OCI-LY1 (cell line): ENCODE measurements around the gene PES1.
"Not testable (repeated sequence)": the region's sequence is repeated elsewhere in the genome, so short reads cannot be mapped to it uniquely, and the experiment has no call there.

Experiments used
- H2AFZ ChIP-seq: fragments of 200-600 bp; sonication (generic), shearing (Covaris generic); 2 replicates; pipeline ENCODE4 v1.6.0; 2014; ENCODE audit warnings: antibody characterized with exemption, mild to moderate bottlenecking, low read length
- H3F3A ChIP-seq: fragments of 200-600 bp; sonication (generic), shearing (Covaris generic); 2 replicates; pipeline ENCODE4 v1.6.0; 2014; ENCODE audit warnings: mild to moderate bottlenecking, antibody characterized with exemption, low read length, moderate library complexity; ENCODE audit not compliant: insufficient read depth
- H3K27ac ChIP-seq: fragments of 200-600 bp; sonication (generic); 2 replicates; pipeline ENCODE4 v1.5.1; 2014; ENCODE audit warnings: low read length, mixed run types, mild to moderate bottlenecking, low read depth; ENCODE audit not compliant: poor library complexity, severe bottlenecking
- H3K27me3 ChIP-seq: fragments of 200-600 bp; sonication (generic); 2 replicates; pipeline ENCODE4 v1.6.0; 2014; ENCODE audit warnings: antibody characterized with exemption, mild to moderate bottlenecking, low read length, moderate library complexity; ENCODE audit not compliant: insufficient read depth
- H3K36me3 ChIP-seq: fragments of 200-600 bp; sonication (generic); 2 replicates; pipeline ENCODE4 v1.6.1; 2014; ENCODE audit warnings: mild to moderate bottlenecking, antibody characterized with exemption, low read length, moderate library complexity, mixed read lengths; ENCODE audit not compliant: insufficient read depth
- H3K4me1 ChIP-seq: fragments of 200-600 bp; sonication (generic); 2 replicates; pipeline ENCODE4 v1.5.1; 2014; ENCODE audit warnings: mild to moderate bottlenecking, low read length, moderate library complexity; ENCODE audit not compliant: insufficient read depth, severe bottlenecking
- H3K4me2 ChIP-seq: fragments of 200-600 bp; sonication (generic), shearing (Covaris generic); 2 replicates; pipeline ENCODE4 v1.6.1; 2014; ENCODE audit warnings: low read length
- H3K4me3 ChIP-seq: fragments of 200-600 bp; sonication (generic); 2 replicates; pipeline ENCODE4 v1.5.1; 2014; ENCODE audit warnings: low read length, low read depth, mild to moderate bottlenecking, mixed read lengths; ENCODE audit not compliant: poor library complexity, severe bottlenecking
- H3K79me2 ChIP-seq: fragments of 200-600 bp; shearing (Covaris generic); 2 replicates; pipeline ENCODE4 v1.6.1; 2016; ENCODE audit warnings: mixed run types, low read length, mixed read lengths; ENCODE audit not compliant: insufficient read depth
- H3K9ac ChIP-seq: fragments of 200-600 bp; sonication (generic), shearing (Covaris generic); 2 replicates; pipeline ENCODE4 v1.6.1; 2014; ENCODE audit warnings: mild to moderate bottlenecking, low read length, mixed read lengths
- H3K9me2 ChIP-seq: fragments of 200-600 bp; sonication (generic), shearing (Covaris generic); 2 replicates; pipeline ENCODE4 v1.6.1; 2014; ENCODE audit warnings: low read depth, mild to moderate bottlenecking, low read length, mixed read lengths
- H3K9me3 ChIP-seq: fragments of 200-600 bp; shearing (Covaris generic); 2 replicates; pipeline ENCODE4 v1.6.1; 2014; ENCODE audit warnings: low read length, mixed read lengths
- H4K20me1 ChIP-seq: fragments of 200-600 bp; sonication (generic), shearing (Covaris generic); 2 replicates; pipeline ENCODE4 v1.6.0; 2016; ENCODE audit warnings: mild to moderate bottlenecking, low read length; ENCODE audit not compliant: insufficient read depth
- EZH2 ChIP-seq: fragments of 200-600 bp; sonication (generic), shearing (Covaris generic); IDR thresholded peaks from 2 replicates; pipeline ENCODE4 v1.8.0; 2017; ENCODE audit warnings: borderline replicate concordance, mixed run types, mild to moderate bottlenecking, antibody characterized with exemption, low read length, moderate library complexity, mixed read lengths
- TF ChIP-seq, protein P1 (sequence below): fragments of 200-600 bp; sonication (generic), shearing (Covaris generic); IDR thresholded peaks from 2 replicates; pipeline ENCODE4 v1.5.1; 2017; ENCODE audit warnings: mild to moderate bottlenecking, antibody characterized with exemption, low read length, moderate library complexity, mixed read lengths

The PES1 gene

DNA sequence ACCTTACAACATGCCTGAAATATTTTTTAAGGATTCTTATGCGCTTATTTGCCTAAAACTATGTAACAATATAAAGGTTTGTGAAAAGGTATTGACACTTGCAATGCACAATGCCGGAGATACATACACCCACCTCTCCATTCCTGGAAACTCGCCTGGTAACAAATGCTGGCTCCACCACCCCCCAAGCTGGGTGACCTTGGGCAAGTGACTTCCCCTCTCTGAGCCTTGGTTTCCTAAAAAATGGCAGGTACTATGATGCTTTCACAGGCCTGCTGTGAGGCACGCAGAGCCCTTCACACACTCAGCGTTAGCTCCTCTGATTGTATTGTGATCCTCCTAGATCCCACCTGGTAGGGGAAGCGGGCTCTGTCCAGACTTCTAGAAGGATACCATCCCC lies 19.5 kb downstream of the PES1 start:
- Histone ChIP-seq H3K9me3 (no peaks in the 10 kb centered on the region), H2AFZ (no peak overlapping the region), H3K79me2 (no peaks in the 10 kb centered on the region), H3K27ac (no peak overlapping the region), H4K20me1 (no peaks in the 10 kb centered on the region), H3F3A (no peaks in the 10 kb centered on the region), H3K9me2 (no peaks in the 10 kb centered on the region), H3K9ac (no peak overlapping the region), H3K4me1 (no peaks in the 10 kb centered on the region), H3K36me3 (peaks cover 22% of the 10 kb centered on the region), H3K4me3 (no peak overlapping the region), H3K4me2 (no peak overlapping the region), H3K27me3 (0 out of 2 replicates have a peak, but pooled peaks cover 5% of the 10 kb centered on the region)
- no peak for TF ChIP-seq EZH2
- TF ChIP-seq, protein P1, sequence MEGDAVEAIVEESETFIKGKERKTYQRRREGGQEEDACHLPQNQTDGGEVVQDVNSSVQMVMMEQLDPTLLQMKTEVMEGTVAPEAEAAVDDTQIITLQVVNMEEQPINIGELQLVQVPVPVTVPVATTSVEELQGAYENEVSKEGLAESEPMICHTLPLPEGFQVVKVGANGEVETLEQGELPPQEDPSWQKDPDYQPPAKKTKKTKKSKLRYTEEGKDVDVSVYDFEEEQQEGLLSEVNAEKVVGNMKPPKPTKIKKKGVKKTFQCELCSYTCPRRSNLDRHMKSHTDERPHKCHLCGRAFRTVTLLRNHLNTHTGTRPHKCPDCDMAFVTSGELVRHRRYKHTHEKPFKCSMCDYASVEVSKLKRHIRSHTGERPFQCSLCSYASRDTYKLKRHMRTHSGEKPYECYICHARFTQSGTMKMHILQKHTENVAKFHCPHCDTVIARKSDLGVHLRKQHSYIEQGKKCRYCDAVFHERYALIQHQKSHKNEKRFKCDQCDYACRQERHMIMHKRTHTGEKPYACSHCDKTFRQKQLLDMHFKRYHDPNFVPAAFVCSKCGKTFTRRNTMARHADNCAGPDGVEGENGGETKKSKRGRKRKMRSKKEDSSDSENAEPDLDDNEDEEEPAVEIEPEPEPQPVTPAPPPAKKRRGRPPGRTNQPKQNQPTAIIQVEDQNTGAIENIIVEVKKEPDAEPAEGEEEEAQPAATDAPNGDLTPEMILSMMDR = no peak

DNA sequence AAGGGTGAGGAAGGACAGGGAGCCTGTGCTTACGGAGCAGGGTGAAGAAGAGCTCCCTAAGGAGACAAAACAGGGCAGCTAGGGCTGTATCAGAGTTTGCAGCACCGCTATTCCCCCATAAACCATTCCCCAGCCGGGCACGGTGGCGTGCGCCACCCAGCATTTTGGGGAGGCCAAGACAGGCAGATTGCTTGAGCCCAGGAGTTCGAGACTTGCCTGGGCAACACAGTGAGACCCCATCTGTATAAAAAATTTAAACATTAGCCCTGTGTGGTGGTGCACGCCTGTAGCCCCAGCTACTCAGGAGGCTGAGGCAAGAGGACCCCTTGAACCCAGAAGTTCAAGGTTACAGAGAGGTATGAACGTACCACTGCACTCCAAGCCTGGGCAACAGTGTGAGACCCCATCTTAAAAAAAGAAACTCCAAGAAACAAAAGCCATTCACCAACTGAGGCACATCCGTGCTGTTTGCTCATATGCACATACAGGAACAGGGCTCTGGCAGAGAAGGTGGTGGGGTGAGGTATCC lies 22.0 kb downstream of the PES1 start:
- no peaks in the 10 kb centered on the region for H3F3A ChIP-seq
- no peak overlapping the region for H2AFZ ChIP-seq
- no peaks in the 10 kb centered on the region for H3K9me2 ChIP-seq
- no peak overlapping the region for H3K4me2 ChIP-seq
- 0 out of 2 replicates have a peak, but pooled peaks cover 5% of the 10 kb centered on the region for H3K27me3 ChIP-seq
- no peaks in the 10 kb centered on the region for H4K20me1 ChIP-seq
- TF ChIP-seq EZH2 = no peak
- TF ChIP-seq, protein P1 = no peak
- no peak overlapping the region for H3K9ac ChIP-seq
- no peaks in the 10 kb centered on the region for H3K4me1 ChIP-seq
- no peak overlapping the region for H3K27ac ChIP-seq
- H3K36me3 ChIP-seq = no peaks in the 10 kb centered on the region
- H3K79me2 ChIP-seq = no peaks in the 10 kb centered on the region
- no peaks in the 10 kb centered on the region for H3K9me3 ChIP-seq
- no peak overlapping the region for H3K4me3 ChIP-seq

DNA sequence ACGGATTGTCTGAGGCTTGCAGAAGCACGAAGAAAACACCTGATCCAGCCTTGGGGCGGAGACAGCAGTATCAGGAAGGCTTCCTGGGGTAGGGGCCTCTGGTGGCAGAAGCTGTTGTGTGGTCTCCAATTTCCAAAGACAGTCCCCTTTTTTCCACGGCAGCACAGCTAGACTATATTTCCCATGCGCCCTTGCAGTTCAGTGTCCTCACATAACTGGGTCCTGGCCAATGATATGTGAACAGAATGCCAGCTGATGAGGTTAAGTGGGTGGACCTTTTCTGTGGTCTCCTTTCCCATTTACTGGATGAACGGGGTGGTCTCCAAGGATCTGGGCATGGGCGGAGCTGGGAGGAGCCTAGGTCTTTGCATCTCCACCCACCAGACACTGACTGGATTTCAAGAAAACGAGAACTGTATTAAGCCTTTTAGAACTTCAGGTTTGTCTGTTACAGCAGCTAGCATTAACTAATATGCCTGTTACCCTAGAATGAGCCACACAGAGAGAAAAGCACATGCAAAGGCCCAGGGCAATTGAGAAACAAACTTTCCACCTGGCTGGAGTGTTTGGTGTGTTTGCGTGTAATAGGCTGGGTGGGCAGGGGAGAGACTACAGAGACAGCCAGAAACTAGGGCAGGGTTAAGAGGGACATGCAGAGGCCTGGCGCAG lies 23.4 kb downstream of the PES1 start:
- Histone ChIP-seq H3K27me3 (0 out of 2 replicates have a peak, but pooled peaks cover 5% of the 10 kb centered on the region), H3K27ac (no peak overlapping the region), H4K20me1 (no peaks in the 10 kb centered on the region), H3K36me3 (no peaks in the 10 kb centered on the region), H3K79me2 (no peaks in the 10 kb centered on the region), H2AFZ (no peak overlapping the region), H3K9me3 (no peaks in the 10 kb centered on the region), H3K4me2 (no peak overlapping the region), H3F3A (no peaks in the 10 kb centered on the region), H3K4me3 (no peak overlapping the region), H3K9me2 (no peaks in the 10 kb centered on the region), H3K9ac (no peak overlapping the region), H3K4me1 (no peaks in the 10 kb centered on the region)
- TF ChIP-seq EZH2 = no peak
- TF ChIP-seq, protein P1 = no peak

DNA sequence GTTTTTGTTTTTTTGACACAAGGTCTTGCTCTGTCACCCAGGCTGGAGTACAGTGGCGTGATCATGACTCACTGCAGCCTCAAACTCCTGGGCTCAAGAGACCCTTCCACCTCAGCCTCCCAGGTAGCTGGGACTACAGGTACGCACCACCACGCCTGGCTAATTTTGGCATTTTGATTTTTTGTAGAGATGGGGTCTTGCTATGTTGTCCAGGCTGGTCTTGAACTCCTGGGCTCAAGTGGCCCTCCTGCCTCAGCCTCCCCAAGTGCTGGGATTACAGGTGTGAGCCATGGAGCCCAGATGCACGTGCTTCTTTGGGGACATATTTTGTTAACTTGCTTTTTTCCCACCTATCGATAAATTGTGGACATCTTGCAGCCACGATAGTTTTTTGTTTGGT lies 24.4 kb downstream of the PES1 start:
- not testable (repeated sequence) for H3K9ac ChIP-seq, H3K27me3 ChIP-seq, H3K9me2 ChIP-seq, H3K4me1 ChIP-seq, H2AFZ ChIP-seq, H3K4me2 ChIP-seq, H3K36me3 ChIP-seq, H3K79me2 ChIP-seq, H4K20me1 ChIP-seq, H3K27ac ChIP-seq, H3F3A ChIP-seq, H3K9me3 ChIP-seq, H3K4me3 ChIP-seq
